ENCODE results near the gene HIVEP3.

HIVEP3 gene

DNA sequence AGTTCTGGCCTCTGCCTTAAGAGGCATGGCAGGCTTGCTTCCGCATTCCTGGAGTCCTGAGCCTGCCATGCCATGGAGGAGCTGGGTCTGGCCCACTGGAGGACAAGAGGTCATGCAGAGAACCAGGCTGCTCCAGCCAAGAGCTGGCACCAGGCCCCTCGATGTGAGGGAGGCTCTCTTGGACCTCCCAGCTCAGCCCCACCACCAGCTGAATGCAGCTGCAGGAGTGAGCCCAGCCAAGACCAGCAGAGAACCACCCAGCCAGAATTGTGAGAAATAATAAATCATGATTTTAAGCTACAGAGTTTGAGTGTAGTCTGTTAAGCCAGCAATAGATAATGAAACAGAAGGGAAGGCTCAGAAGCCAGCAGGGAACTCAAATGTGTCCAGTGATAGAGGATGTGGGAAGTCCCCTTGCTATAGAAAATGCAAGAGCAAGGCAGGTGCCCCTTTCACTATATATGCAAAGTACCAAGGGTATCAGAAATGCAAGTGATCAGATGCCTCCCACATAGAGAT lies 118.4 kb downstream of the HIVEP3 start:
- H3K4me3 ChIP-seq (replicated peaks; ENCODE audit: insufficient read depth, low read length): no peak overlapping the region
- H3K27ac ChIP-seq (replicated peaks): no peak overlapping the region
- no peak for DNase-seq (ENCODE audit: low read depth in 1 of 2, low spot score in 1 of 2)
- TF ChIP-seq SPI1 (IDR thresholded peaks at IDR 0.05; ENCODE audit: borderline replicate concordance, low read depth) (no peak), REST (IDR thresholded peaks at IDR 0.05; ENCODE audit: insufficient replicate concordance, low read depth) (no peak), POLR2AphosphoS5 (IDR thresholded peaks at IDR 0.05; ENCODE audit: low read depth) (no peak), GABPA (IDR thresholded peaks at IDR 0.05; ENCODE audit: low read depth) (no peak)
- TF ChIP-seq, protein P1, sequence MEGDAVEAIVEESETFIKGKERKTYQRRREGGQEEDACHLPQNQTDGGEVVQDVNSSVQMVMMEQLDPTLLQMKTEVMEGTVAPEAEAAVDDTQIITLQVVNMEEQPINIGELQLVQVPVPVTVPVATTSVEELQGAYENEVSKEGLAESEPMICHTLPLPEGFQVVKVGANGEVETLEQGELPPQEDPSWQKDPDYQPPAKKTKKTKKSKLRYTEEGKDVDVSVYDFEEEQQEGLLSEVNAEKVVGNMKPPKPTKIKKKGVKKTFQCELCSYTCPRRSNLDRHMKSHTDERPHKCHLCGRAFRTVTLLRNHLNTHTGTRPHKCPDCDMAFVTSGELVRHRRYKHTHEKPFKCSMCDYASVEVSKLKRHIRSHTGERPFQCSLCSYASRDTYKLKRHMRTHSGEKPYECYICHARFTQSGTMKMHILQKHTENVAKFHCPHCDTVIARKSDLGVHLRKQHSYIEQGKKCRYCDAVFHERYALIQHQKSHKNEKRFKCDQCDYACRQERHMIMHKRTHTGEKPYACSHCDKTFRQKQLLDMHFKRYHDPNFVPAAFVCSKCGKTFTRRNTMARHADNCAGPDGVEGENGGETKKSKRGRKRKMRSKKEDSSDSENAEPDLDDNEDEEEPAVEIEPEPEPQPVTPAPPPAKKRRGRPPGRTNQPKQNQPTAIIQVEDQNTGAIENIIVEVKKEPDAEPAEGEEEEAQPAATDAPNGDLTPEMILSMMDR (IDR thresholded peaks at IDR 0.05; ENCODE audit: insufficient read depth, low read length): no peak
- H3K27me3 ChIP-seq (ENCODE audit: insufficient read depth, poor library complexity, severe bottlenecking): no peaks in the 10 kb centered on the region

DNA sequence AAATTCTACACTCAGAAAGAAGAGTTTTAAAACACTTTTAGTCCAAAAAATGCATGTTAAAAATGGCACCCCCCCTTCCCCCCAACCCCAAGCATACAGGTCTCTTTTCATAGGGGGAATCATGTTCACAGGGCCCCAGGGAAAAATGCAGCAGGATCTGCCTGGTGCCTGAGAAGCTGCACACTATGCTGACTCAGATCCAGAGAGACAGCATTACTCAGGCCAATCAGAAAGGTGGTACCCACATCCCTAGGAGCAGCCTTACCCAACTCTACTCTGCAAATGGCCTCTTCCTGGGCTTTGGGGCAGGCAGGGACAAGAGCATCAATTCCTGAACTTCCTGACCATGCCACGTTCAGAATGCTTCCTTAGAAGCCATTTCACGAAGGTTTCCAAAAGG lies 119.0 kb downstream of the HIVEP3 start:
- Histone ChIP-seq H3K27me3 (ENCODE audit: insufficient read depth, poor library complexity, severe bottlenecking) (no peaks in the 10 kb centered on the region), H3K27ac (replicated peaks) (no peak overlapping the region), H3K4me3 (replicated peaks; ENCODE audit: insufficient read depth, low read length) (no peak overlapping the region)
- peak in 1 of 2 experiments; percentile 11 for DNase-seq (ENCODE audit: low read depth in 1 of 2, low spot score in 1 of 2)
- TF ChIP-seq REST (IDR thresholded peaks at IDR 0.05; ENCODE audit: insufficient replicate concordance, low read depth) (no peak), SPI1 (IDR thresholded peaks at IDR 0.05; ENCODE audit: borderline replicate concordance, low read depth) (no peak), POLR2AphosphoS5 (IDR thresholded peaks at IDR 0.05; ENCODE audit: low read depth) (no peak), GABPA (IDR thresholded peaks at IDR 0.05; ENCODE audit: low read depth) (no peak)
- TF ChIP-seq, protein P1 (IDR thresholded peaks at IDR 0.05; ENCODE audit: insufficient read depth, low read length): no peak

DNA sequence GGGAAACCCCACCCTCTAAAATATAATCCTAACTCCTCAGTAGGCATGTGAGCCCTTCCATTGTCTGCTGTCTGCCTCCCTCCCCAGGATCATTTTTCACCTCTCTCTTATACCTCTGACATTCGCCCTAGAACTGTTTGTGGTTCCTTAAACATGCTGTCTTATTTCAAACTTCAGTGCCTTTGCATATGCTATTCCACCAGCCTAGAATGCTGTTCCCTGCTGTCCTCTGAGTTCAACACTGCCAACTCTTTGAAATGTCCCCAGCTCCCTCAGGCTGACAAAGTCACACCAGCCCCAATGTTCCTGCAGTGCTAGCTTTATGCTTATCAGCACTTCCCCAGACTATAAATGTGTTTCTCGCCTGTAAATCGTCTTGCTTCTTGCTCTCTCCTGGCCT lies 119.5 kb downstream of the HIVEP3 start:
- no peak for DNase-seq (ENCODE audit: low read depth in 1 of 2, low spot score in 1 of 2)
- TF ChIP-seq, protein P1 (IDR thresholded peaks at IDR 0.05; ENCODE audit: insufficient read depth, low read length): no peak
- no peak for TF ChIP-seq SPI1 (IDR thresholded peaks at IDR 0.05; ENCODE audit: borderline replicate concordance, low read depth)
- TF ChIP-seq GABPA (IDR thresholded peaks at IDR 0.05; ENCODE audit: low read depth): no peak
- TF ChIP-seq REST (IDR thresholded peaks at IDR 0.05; ENCODE audit: insufficient replicate concordance, low read depth): no peak
- no peak for TF ChIP-seq POLR2AphosphoS5 (IDR thresholded peaks at IDR 0.05; ENCODE audit: low read depth)

More for the DNA sequence above, 119.5 kb downstream of the HIVEP3 start:
- no peak overlapping the region for H3K27ac ChIP-seq (replicated peaks)
- H3K27me3 ChIP-seq (ENCODE audit: insufficient read depth, poor library complexity, severe bottlenecking): no peaks in the 10 kb centered on the region
- no peak overlapping the region for H3K4me3 ChIP-seq (replicated peaks; ENCODE audit: insufficient read depth, low read length)
